ENCODE measurements around the gene SFT2D2.

The SFT2D2 gene

GRCh38 chr1:168245042-168245441 lies 19.2 kb downstream of the SFT2D2 start:
- no peak overlapping the region for H3K4me3 ChIP-seq (replicated peaks; ENCODE audit: low read depth, low read length)
- TF ChIP-seq, protein P1, sequence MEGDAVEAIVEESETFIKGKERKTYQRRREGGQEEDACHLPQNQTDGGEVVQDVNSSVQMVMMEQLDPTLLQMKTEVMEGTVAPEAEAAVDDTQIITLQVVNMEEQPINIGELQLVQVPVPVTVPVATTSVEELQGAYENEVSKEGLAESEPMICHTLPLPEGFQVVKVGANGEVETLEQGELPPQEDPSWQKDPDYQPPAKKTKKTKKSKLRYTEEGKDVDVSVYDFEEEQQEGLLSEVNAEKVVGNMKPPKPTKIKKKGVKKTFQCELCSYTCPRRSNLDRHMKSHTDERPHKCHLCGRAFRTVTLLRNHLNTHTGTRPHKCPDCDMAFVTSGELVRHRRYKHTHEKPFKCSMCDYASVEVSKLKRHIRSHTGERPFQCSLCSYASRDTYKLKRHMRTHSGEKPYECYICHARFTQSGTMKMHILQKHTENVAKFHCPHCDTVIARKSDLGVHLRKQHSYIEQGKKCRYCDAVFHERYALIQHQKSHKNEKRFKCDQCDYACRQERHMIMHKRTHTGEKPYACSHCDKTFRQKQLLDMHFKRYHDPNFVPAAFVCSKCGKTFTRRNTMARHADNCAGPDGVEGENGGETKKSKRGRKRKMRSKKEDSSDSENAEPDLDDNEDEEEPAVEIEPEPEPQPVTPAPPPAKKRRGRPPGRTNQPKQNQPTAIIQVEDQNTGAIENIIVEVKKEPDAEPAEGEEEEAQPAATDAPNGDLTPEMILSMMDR (IDR thresholded peaks at IDR 0.05; ENCODE audit: low read length, missing control alignments) = no peak
- DNase-seq (ENCODE audit: low read depth) = no peak

DNA sequence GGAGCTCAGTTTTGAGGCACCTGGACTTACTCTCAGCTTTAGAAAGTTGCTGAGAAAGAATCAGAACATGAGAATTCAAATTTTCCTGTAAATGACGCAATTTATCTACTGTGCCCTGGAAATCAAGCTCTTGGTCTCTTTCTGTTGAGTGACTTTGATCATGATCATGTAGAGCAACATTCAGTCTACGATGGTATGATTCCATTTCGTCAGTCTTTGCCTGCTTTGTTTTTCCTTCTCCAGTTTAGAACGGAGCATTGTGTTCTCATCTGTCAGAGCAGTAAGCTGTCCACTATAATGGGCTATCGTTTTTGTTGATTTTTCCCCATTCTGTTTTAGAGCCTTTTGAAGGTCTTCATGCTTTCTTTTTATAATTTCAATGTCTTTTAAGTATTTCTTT lies 20.7 kb downstream of the SFT2D2 start:
- TF ChIP-seq, protein P1 (IDR thresholded peaks at IDR 0.05; ENCODE audit: low read length, missing control alignments) = no peak
- no peak overlapping the region for H3K4me3 ChIP-seq (replicated peaks; ENCODE audit: low read depth, low read length)
- DNase-seq (ENCODE audit: low read depth) = peak; percentile 53

GRCh38 chr1:168252204-168252733 lies 26.5 kb downstream of the SFT2D2 start:
- DNase-seq (ENCODE audit: low read depth) = no peak
- no peak overlapping the region for H3K4me3 ChIP-seq (replicated peaks; ENCODE audit: low read depth, low read length)
- TF ChIP-seq, protein P1 (IDR thresholded peaks at IDR 0.05; ENCODE audit: low read length, missing control alignments) = no peak

DNA sequence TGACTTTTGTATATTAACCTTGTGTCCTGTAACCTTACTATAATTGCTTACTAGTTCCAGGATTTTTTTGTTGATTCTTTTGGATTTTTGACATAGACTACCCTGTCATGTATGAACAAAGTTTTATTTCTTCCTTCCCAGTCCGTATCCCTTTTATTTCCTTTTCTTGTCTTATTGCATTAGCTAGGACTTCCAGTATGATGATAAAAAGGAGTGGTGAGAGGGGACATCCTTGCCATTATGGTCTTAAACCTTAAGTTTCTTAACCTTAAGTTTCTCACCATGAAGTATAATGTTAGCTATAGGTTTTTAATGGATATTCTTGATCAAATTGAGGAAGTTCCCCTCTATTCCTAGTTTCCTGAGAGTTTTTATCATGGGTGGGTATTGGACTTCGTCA lies 30.4 kb downstream of the SFT2D2 start:
- TF ChIP-seq, protein P1 (IDR thresholded peaks at IDR 0.05; ENCODE audit: low read length, missing control alignments) = no peak
- H3K4me3 ChIP-seq (replicated peaks; ENCODE audit: low read depth, low read length) = no peak overlapping the region
- DNase-seq (ENCODE audit: low read depth) = no peak

DNA sequence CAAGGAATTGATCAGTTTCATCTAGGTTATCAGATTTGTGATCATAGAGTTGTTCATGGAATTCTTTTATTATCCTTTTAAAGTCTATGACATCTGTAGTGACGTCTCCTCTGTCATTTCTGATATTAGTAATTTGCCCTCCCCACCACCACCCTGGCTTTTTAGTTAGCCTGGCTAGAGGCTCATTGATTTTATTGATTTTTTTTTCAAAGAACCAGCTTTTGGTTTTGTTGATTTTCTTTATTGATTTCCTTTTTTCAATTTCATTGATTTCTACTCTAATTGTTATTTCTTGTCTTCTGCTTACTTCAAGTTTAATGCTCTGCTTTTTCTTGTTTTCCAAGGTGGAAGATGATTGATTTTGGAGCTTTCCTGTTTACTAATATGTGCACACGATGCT lies 31.6 kb downstream of the SFT2D2 start:
- TF ChIP-seq, protein P1 (IDR thresholded peaks at IDR 0.05; ENCODE audit: low read length, missing control alignments) = no peak
- DNase-seq (ENCODE audit: low read depth) = no peak

DNA sequence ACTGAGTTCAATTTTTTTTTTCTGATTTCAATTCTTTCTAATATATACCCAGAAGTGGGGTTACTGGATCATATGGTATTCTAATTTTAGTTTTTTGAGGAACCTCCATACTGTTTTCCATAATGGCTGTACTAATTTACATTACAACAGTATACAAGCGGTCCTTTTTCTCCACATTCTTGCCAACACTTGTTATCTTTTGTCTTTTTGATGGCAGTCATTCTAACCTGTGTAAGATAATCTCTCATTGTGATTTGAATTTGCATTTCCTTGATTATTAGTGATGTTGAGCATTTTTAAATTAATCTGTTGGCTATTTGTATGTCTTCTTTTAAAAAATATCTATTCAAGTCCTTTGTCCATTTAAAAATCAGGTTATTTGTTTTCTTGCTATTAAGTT lies 33.8 kb downstream of the SFT2D2 start:
- no peak overlapping the region for H3K4me3 ChIP-seq (replicated peaks; ENCODE audit: low read depth, low read length)
- TF ChIP-seq, protein P1 (IDR thresholded peaks at IDR 0.05; ENCODE audit: low read length, missing control alignments) = no peak
- no peak for DNase-seq (ENCODE audit: low read depth)

More for the DNA sequence above, 31.6 kb downstream of the SFT2D2 start:
- no peak overlapping the region for H3K4me3 ChIP-seq (replicated peaks; ENCODE audit: low read depth, low read length)

DNA sequence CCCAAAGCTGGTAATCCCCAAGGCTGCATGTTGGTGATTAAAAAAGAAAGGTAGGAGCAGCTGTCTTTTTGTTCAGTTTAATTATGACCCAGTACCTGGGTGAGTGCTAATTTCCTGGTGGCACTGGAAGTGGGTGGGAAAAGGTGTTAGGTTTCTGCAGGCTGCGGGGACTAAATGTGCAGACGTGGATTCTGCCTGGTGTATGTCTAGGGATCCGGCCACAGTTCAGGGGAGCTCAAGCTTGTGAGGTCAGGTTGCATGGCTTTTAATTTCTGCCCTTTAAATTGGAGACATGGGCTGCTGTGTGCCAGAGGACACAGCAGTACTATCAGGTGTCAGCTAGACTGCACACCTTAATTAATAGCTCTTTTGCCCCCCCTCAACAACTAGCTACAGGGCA lies 34.6 kb downstream of the SFT2D2 start:
- no peak overlapping the region for H3K4me3 ChIP-seq (replicated peaks; ENCODE audit: low read depth, low read length)
- no peak for DNase-seq (ENCODE audit: low read depth)
- TF ChIP-seq, protein P1 (IDR thresholded peaks at IDR 0.05; ENCODE audit: low read length, missing control alignments) = no peak

All from fibroblast of pulmonary artery (primary cell).